Iris pigment epithelial cell (primary cell): ENCODE measurements around the gene NTNG2.

Source experiments
- DNase-seq: peaks from one replicate; pipeline ENCODE4 v3.0.0-alpha.2; 2011; ENCODE audit warnings: low read depth

The NTNG2 gene

DNA sequence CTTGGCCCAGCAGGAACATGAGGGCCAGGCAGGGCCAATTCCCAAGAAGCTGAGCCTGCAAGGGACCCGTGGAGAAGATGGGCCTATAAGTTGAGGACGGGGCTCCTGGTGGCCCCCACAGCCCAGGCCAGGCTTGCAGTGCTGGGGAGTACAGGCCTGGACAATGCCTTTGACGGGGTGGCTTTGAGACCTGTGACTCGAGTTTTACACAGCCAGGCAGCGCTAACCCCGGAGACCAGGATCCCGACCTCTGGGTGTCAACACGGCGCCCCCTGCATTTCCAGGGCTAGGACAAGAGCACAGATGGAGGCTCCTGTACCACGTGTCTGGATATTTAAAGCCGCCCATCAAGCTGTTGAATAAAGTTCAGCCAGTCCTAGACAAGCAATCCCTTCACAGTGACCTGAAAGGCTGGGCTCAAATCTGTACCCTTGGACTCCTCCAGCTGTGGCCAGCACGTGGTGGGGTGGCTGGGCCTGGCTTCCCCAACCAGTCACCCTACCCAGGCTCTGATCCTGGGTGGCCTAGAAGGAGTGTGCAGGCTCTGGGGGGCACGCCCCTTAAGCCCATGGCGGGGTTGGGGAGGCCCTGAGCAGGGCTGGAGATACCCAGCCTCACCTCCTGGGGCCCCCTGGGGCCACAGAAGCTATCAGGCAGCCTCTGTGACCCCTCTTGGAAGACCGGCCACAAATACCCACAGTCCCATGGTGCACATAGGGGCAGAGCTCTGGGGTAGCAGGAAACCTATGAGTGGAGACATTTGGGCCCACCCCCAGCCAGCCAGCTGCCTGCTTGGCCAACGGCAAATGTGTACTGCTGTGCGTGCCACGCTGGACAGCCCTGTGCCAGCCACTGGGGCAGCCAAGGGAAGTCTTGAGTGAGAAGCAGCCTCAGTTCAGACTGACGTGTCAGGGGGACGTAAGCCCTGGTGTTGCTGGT is 88.7 kb downstream of the NTNG2 start:
- no peak for DNase-seq

DNA sequence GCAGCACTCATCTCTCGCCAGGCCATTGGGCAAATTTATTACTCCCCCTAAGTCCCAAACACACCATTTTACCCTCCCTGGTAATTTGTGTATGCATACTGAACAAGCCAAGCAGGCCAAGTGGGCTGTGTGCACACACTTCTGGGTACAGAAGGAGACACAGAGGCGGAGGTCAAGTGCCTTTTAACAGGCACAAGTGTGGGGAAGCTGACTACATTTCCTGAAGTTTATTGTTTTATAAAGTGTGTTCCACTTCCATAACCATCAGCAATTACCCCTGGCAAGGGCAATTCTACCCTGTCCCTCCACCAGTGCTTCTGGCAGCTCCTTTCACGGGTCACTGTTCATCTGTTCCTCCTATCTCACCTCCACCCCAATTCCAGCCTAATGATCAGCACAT is 99.0 kb downstream of the NTNG2 start:
- no peak for DNase-seq

GRCh38 chr9:132266017-132266416 is 104.2 kb downstream of the NTNG2 start:
- no peak for DNase-seq

DNA sequence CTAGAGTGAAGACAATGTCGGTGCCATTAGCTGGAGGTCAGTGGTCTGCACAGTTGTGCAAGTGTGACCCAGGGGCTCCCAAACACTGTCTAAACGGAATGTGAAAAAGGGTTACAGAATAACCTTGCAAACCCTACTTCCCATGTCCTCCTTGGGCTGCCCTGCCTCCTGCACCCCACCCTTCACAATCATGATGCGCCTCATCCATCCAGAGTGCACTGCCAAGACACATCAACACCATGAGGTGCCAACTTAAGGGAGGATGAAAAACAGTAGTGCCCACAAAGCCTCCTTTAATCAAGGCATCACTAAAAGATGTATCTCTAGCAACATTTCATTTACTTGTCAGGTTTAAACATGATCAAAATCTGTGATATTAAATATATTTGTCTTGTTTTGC is 105.8 kb downstream of the NTNG2 start:
- no peak for DNase-seq

DNA sequence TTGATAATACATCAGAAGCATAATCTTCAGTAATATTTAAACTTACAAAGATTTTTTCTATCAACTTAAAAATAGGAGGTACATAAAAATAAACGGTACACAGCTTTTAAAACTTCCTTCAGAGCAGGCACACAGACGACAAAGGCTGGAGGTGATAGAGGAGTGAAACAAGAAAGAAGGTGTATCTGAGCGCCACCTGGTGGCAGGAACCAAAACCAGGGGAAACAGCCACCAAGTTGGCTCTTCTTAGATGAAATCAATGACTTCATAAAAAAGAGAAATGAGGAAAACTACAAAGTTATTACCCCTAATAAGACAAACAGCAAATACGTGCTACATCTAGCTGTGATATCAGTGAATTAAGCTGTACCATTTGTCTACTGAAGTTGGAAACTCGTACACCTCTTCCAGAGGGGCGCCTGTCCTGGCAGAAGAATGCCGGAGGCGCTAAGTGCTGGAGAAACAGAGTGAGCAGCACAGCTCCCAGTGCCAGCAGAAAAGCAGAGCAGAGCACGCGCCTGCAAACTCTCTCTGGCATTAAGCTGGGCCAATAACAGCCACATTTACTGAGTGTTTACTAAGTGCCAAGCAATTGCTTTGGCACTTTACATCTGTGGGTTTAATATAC is 107.0 kb downstream of the NTNG2 start:
- peak; percentile 60 for DNase-seq

GRCh38 chr9:132269704-132270516 is 108.1 kb downstream of the NTNG2 start:
- DNase-seq = peak; percentile 25

GRCh38 chr9:132274861-132275260 is 113.0 kb downstream of the NTNG2 start:
- no peak for DNase-seq

- DNase-seq = peak; percentile 12
Observed at GRCh38 chr9:132283165-132283564, 121.3 kb downstream of the NTNG2 start.

DNA sequence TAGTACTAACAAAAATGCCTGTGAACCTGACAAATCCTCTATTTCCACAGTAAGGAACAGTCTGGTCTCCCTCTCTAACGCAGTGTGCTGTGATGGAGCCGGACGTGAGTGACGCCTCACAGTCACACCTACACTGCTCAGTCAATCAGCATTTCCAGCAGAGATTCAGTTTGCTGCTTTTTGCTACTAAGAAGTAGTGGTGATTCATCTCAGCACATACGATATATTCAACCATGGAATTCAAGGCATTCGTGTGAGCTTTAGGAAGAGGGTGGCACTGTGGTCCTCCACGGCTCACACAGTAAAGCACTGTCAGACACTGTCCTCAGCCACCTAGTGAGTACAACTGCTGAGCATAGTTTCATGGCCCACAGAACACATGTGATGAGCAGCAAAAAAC is 122.0 kb downstream of the NTNG2 start:
- DNase-seq = peak; percentile 76

- DNase-seq = no peak
Observed at GRCh38 chr9:132287256-132287760, 125.5 kb downstream of the NTNG2 start.

DNA sequence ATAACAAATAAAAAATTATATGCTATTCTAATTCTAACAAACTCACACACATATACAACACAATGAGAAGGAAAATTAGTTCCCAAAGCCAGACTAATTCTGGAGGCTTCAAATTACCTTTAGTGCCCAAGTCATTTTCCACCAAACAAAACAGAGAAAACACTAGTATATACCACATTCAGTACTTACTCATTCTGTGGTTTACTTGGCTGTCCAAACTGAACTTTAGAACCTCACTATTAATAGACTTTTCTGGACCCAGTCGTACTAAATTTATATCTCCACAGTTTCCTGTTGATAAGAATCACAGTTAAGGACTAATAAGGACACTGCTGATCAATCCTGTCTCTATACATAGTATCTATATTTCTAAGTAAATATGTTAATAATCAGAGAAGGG is 126.5 kb downstream of the NTNG2 start:
- DNase-seq = peak; percentile 78

GRCh38 chr9:132288966-132289365 is 127.1 kb downstream of the NTNG2 start:
- DNase-seq = peak; percentile 37

DNA sequence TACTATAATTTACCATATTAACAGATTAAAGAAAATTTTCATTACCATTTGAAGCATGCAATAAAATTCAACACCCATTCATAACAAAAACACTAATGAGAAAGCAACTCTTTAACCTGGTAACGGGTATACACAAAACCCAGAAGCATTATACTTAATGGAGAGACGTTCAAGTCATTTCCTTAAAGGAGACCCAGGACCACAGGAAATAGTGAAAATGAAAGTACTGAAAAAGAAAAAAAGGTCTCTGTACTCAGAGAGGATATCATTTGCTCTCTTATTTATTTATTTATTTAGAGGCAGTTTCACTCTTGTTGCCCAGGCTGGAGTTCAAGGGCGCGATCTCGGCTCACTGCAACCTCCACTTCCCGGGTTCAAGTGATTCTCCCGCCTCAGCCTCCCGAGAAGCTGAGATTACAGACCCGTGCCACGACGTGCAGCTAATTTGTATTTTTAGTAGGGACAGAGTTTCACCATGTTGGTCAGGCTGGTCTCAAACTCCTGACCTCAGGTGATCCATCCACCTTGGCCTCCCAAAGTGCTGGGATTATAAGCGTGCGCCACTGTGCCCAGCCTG is 131.4 kb downstream of the NTNG2 start:
- no peak for DNase-seq
